Measurements from ENCODE around the gene MET. TPM values are rescaled to one million over a fixed set of nuclear protein-coding genes. Genes with fewer than 3 reads are reported as not detected.
"Not testable (repeated sequence)": the region's sequence is repeated elsewhere in the genome, so short reads cannot be mapped to it uniquely, and the experiment has no call there.

MET gene
- total and polyA plus RNA-seq, 2 donors, result 1.4 to 12.0 TPM

DNA sequence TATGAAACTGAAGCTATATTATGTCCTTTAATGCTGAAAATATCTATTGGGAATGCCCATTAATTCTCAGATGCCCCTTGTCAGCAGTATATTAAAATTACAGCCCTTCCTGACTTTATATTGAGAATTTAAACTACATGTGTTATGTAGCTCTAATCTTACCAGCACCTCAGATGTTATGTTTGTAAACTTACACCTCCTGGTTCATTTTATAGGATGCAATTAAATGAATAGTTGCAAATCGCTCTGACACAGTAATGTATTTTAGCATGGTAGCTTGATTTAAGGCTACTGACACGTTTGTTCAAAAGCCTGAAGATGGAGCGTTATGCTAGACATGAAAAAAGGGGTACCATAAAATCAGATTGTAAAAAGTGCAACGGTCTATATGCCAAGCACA lies 35.0 kb upstream of the MET start:
- 94% methylated on average over 4 of the region's 4 CpGs for WGBS

DNA sequence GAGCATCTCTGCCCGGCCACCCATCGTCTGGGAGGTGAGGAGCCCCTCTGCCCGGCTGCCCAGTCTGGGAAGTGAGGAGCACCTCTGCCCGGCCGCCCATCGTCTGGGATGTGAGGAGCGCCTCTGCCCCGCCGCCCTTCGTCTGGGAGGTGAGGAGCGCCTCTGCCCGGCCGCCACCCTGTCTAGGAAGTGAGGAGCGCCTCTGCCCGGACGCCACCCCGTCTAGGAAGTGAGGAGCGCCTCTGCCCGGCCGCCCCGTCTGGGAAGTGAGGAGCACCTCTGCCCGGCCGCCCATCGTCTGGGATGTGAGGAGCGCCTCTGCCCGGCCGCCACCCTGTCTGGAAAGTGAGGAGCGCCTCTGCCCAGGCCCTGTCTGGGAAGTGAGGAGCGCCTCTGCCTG lies 33.4 kb upstream of the MET start:
- over 99% methylated on average over 29 of the region's 29 CpGs for WGBS

More for the DNA sequence above, 35.0 kb upstream of the MET start:
- Histone ChIP-seq H3K4me3 (ENCODE audit: low read length in 2 of 2) (no peak overlapping the region), H3K27ac (ENCODE audit: low read depth in 1 of 2, low read length in 1 of 2) (no peak overlapping the region), H3K27me3 (ENCODE audit: control insufficient read depth in 2 of 2, insufficient read depth in 1 of 2, low read length in 1 of 2) (no peaks in the 10 kb centered on the region), H3K36me3 (ENCODE audit: control insufficient read depth in 2 of 2, insufficient read depth in 2 of 2, low read length in 1 of 2) (no peaks in the 10 kb centered on the region), H3K4me1 (ENCODE audit: control insufficient read depth in 2 of 2, insufficient read depth in 2 of 2, low read length in 2 of 2) (no peaks in the 10 kb centered on the region), H3K9me3 (ENCODE audit: control insufficient read depth in 2 of 2, insufficient read depth in 1 of 2, low read length in 1 of 2) (no peaks in the 10 kb centered on the region)
- DNase-seq (ENCODE audit: low read depth in 6 of 9, low spot score in 9 of 9), result no peak

DNA sequence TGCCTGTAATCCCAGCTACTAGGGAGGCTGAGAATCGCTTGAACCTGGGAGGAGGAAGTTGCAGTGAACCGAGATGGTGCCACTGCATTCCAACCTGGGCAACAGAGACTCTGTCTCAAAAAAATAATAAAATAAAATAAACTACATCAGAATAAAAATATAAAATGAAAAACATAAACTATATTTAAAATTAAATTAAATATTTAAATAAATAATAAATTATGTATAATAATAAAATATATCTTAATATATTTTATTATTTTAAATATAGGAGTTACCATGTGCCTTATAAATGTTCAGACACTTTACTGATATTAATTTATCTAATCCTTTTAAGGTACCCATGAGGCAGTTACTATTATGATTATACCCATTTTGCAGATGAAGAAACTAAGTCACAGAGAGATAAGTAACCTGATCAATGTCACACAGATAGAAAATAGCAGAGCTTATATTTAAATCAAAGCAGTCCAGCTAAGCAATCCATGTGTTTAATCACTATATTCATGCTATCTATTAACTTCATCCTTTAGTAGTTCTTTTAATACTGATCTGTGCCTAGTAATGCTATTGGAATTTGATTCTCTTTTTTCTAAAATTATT lies 30.3 kb upstream of the MET start:
- no peak for DNase-seq (ENCODE audit: low read depth in 6 of 9, low spot score in 9 of 9)
- H3K27ac ChIP-seq (ENCODE audit: low read depth in 1 of 2, low read length in 1 of 2), result no peak overlapping the region
- WGBS, result 96% methylated on average over 2 of the region's 2 CpGs

More for the DNA sequence above, 33.4 kb upstream of the MET start:
- not testable (repeated sequence) for H3K9me3 ChIP-seq (ENCODE audit: control insufficient read depth in 2 of 2, insufficient read depth in 1 of 2, low read length in 1 of 2); DNase-seq (ENCODE audit: low read depth in 6 of 9, low spot score in 9 of 9); H3K4me1 ChIP-seq (ENCODE audit: control insufficient read depth in 2 of 2, insufficient read depth in 2 of 2, low read length in 2 of 2); H3K4me3 ChIP-seq (ENCODE audit: low read length in 2 of 2); H3K36me3 ChIP-seq (ENCODE audit: control insufficient read depth in 2 of 2, insufficient read depth in 2 of 2, low read length in 1 of 2); H3K27me3 ChIP-seq (ENCODE audit: control insufficient read depth in 2 of 2, insufficient read depth in 1 of 2, low read length in 1 of 2); H3K27ac ChIP-seq (ENCODE audit: low read depth in 1 of 2, low read length in 1 of 2)

DNA sequence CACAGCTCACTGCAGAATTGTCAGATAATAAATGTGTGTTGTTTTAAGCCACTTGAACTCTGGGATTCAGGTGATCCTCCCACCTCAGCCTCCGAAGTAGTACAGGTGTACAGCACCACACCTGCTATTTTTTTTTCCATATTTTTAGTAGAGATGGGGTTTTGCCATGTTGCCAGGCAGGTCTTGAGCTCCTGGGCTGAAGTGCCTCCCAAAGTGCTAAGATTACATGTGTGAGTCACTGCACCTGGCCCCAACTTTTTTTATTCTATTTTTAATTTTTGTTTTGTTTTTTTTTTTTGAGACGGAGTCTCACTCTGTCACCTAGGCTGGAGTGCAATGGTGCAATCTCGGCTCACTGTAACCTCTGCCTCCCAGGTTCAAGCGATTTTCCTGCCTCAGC lies 28.8 kb upstream of the MET start:
- H3K4me3 ChIP-seq (ENCODE audit: low read length in 2 of 2); DNase-seq (ENCODE audit: low read depth in 6 of 9, low spot score in 9 of 9); H3K27ac ChIP-seq (ENCODE audit: low read depth in 1 of 2, low read length in 1 of 2); H3K36me3 ChIP-seq (ENCODE audit: control insufficient read depth in 2 of 2, insufficient read depth in 2 of 2, low read length in 1 of 2); H3K4me1 ChIP-seq (ENCODE audit: control insufficient read depth in 2 of 2, insufficient read depth in 2 of 2, low read length in 2 of 2); H3K27me3 ChIP-seq (ENCODE audit: control insufficient read depth in 2 of 2, insufficient read depth in 1 of 2, low read length in 1 of 2); H3K9me3 ChIP-seq (ENCODE audit: control insufficient read depth in 2 of 2, insufficient read depth in 1 of 2, low read length in 1 of 2): not testable (repeated sequence)
- WGBS, result 88% methylated on average over 4 of the region's 4 CpGs

More for the DNA sequence above, 30.3 kb upstream of the MET start:
- Histone ChIP-seq H3K27me3 (ENCODE audit: control insufficient read depth in 2 of 2, insufficient read depth in 1 of 2, low read length in 1 of 2) (no peaks in the 10 kb centered on the region), H3K4me1 (ENCODE audit: control insufficient read depth in 2 of 2, insufficient read depth in 2 of 2, low read length in 2 of 2) (no peaks in the 10 kb centered on the region), H3K9me3 (ENCODE audit: control insufficient read depth in 2 of 2, insufficient read depth in 1 of 2, low read length in 1 of 2) (no peaks in the 10 kb centered on the region), H3K4me3 (ENCODE audit: low read length in 2 of 2) (no peak overlapping the region), H3K36me3 (ENCODE audit: control insufficient read depth in 2 of 2, insufficient read depth in 2 of 2, low read length in 1 of 2) (no peaks in the 10 kb centered on the region)

DNA sequence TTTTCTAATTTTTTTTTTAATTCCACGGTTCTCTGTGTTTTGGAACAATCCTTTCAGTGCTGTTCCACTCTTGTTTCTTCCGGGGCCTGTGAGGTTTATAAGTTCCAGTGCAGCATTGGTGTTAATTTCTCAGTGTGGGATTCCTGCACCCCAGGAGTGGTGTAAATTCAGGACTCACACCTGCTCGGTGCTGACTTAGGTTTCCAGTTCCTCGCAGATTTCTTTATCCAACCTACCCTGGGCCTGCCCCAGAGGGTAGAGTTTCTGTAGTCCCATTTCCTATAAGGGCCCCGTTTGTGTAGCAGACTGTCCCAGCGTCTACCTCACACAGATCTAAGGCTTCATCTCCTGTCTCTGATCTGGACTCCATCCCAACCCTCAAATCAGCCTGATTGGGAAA lies 27.4 kb upstream of the MET start:
- Histone ChIP-seq H3K27me3 (ENCODE audit: control insufficient read depth in 2 of 2, insufficient read depth in 1 of 2, low read length in 1 of 2) (no peaks in the 10 kb centered on the region), H3K9me3 (ENCODE audit: control insufficient read depth in 2 of 2, insufficient read depth in 1 of 2, low read length in 1 of 2) (no peaks in the 10 kb centered on the region), H3K4me3 (ENCODE audit: low read length in 2 of 2) (no peak overlapping the region), H3K27ac (ENCODE audit: low read depth in 1 of 2, low read length in 1 of 2) (no peak overlapping the region), H3K36me3 (ENCODE audit: control insufficient read depth in 2 of 2, insufficient read depth in 2 of 2, low read length in 1 of 2) (no peaks in the 10 kb centered on the region), H3K4me1 (ENCODE audit: control insufficient read depth in 2 of 2, insufficient read depth in 2 of 2, low read length in 2 of 2) (no peaks in the 10 kb centered on the region)
- 95% methylated on average over 6 of the region's 6 CpGs for WGBS
- DNase-seq (ENCODE audit: low read depth in 6 of 9, low spot score in 9 of 9), result no peak

DNA sequence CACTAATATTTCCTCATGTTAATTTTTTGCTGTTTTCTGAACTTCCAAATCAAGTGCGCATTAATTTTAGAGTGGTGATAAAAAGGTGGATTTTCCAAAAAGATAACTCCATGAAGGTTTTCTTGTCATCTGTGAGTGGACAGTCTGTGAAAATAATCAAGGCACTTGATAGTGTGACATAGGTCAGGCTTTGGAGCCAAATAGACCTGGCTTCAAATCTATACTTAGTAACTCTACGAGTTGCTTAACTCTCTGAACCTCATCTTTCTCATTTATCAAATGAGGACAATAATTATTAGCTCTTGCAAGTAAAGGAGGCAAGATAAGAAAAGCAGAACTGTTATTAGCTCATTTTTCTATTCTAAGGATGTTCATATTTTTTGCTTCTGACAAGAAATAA lies 24.7 kb upstream of the MET start:
- no peak for DNase-seq (ENCODE audit: low read depth in 6 of 9, low spot score in 9 of 9)
- 84% methylated on average over 2 of the region's 2 CpGs for WGBS
- no peaks in the 10 kb centered on the region for H3K4me1 ChIP-seq (ENCODE audit: control insufficient read depth in 2 of 2, insufficient read depth in 2 of 2, low read length in 2 of 2)

DNA sequence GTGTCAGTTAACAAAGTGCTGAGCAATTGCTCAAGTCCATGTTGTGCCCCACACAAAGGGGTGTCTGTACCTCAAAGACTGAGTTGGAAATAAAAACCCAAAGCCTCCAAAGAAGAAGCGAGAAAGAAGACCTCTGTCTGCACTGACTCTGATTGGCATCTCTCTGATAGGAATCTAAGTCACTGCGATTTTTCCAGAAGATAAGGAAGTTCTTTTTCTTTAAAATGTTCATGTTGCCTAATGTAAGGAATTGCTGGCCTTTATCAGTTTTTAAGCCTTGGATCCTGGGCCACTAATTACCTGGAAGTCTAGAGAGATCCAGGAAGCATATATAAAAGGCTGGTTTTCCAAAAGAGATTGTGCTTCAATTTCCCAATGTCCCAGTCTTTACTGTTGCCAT lies 24.1 kb upstream of the MET start:
- no peaks in the 10 kb centered on the region for H3K4me1 ChIP-seq (ENCODE audit: control insufficient read depth in 2 of 2, insufficient read depth in 2 of 2, low read length in 2 of 2)
- H3K9me3 ChIP-seq (ENCODE audit: control insufficient read depth in 2 of 2, insufficient read depth in 1 of 2, low read length in 1 of 2), result no peaks in the 10 kb centered on the region
- DNase-seq (ENCODE audit: low read depth in 6 of 9, low spot score in 9 of 9), result no peak
- H3K4me3 ChIP-seq (ENCODE audit: low read length in 2 of 2), result no peak overlapping the region
- 81% methylated on average over 2 of the region's 2 CpGs for WGBS
- H3K27me3 ChIP-seq (ENCODE audit: control insufficient read depth in 2 of 2, insufficient read depth in 1 of 2, low read length in 1 of 2), result no peaks in the 10 kb centered on the region
- H3K36me3 ChIP-seq (ENCODE audit: control insufficient read depth in 2 of 2, insufficient read depth in 2 of 2, low read length in 1 of 2), result no peaks in the 10 kb centered on the region
- no peak overlapping the region for H3K27ac ChIP-seq (ENCODE audit: low read depth in 1 of 2, low read length in 1 of 2)

More for the DNA sequence above, 24.7 kb upstream of the MET start:
- Histone ChIP-seq H3K36me3 (ENCODE audit: control insufficient read depth in 2 of 2, insufficient read depth in 2 of 2, low read length in 1 of 2) (no peaks in the 10 kb centered on the region), H3K27ac (ENCODE audit: low read depth in 1 of 2, low read length in 1 of 2) (no peak overlapping the region), H3K9me3 (ENCODE audit: control insufficient read depth in 2 of 2, insufficient read depth in 1 of 2, low read length in 1 of 2) (no peaks in the 10 kb centered on the region), H3K4me3 (ENCODE audit: low read length in 2 of 2) (no peak overlapping the region), H3K27me3 (ENCODE audit: control insufficient read depth in 2 of 2, insufficient read depth in 1 of 2, low read length in 1 of 2) (no peaks in the 10 kb centered on the region)

DNA sequence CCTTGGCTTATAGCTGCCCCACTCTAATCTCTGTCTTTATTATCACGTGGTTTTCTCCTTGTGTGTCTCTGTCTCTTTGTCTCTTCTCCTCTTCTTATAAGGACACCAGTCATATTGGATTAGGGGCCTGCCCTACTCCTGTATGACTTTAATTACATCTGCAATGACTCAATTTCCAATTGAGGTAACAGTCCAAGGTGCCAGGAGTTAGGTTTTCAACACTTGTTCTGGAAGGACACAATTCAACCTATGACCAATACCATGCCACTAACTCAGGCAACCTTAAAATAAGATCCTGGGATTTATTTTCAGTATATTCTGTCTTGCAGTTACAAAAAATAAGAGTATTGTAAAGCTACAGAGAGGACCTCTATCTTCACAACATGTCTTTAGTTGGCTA lies 21.6 kb upstream of the MET start:
- Histone ChIP-seq H3K36me3 (ENCODE audit: control insufficient read depth in 2 of 2, insufficient read depth in 2 of 2, low read length in 1 of 2) (no peaks in the 10 kb centered on the region), H3K27ac (ENCODE audit: low read depth in 1 of 2, low read length in 1 of 2) (no peak overlapping the region), H3K9me3 (ENCODE audit: control insufficient read depth in 2 of 2, insufficient read depth in 1 of 2, low read length in 1 of 2) (no peaks in the 10 kb centered on the region), H3K4me1 (ENCODE audit: control insufficient read depth in 2 of 2, insufficient read depth in 2 of 2, low read length in 2 of 2) (no peaks in the 10 kb centered on the region), H3K4me3 (ENCODE audit: low read length in 2 of 2) (no peak overlapping the region), H3K27me3 (ENCODE audit: control insufficient read depth in 2 of 2, insufficient read depth in 1 of 2, low read length in 1 of 2) (no peaks in the 10 kb centered on the region)
- no peak for DNase-seq (ENCODE audit: low read depth in 6 of 9, low spot score in 9 of 9)
- 90% methylated on average over 1 of the region's 1 CpG for WGBS

DNA sequence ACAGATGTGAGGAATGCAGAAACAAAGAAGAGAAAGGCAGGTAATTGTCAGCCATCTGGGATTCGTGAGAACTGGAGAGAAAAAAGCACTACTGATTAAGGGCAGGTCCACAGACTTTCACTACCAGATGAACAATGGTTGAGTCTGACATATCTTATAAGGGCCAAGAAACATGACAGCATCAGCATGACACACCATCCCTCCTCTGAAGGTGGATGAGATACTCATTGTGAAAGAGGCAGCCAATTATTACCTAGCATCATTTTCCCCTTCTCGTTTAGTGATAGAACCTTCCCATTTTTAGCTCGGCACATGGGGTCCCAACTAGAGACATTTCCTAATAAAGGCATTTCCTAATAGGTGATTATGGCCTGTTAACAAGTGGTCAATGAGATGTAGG lies 19.2 kb upstream of the MET start:
- H3K27ac ChIP-seq (ENCODE audit: low read depth in 1 of 2, low read length in 1 of 2), result no peak overlapping the region
- H3K27me3 ChIP-seq (ENCODE audit: control insufficient read depth in 2 of 2, insufficient read depth in 1 of 2, low read length in 1 of 2), result no peaks in the 10 kb centered on the region
- H3K36me3 ChIP-seq (ENCODE audit: control insufficient read depth in 2 of 2, insufficient read depth in 2 of 2, low read length in 1 of 2), result no peaks in the 10 kb centered on the region
- no peak for DNase-seq (ENCODE audit: low read depth in 6 of 9, low spot score in 9 of 9)
- H3K9me3 ChIP-seq (ENCODE audit: control insufficient read depth in 2 of 2, insufficient read depth in 1 of 2, low read length in 1 of 2), result no peaks in the 10 kb centered on the region
- WGBS, result 96% methylated on average over 3 of the region's 3 CpGs
- H3K4me1 ChIP-seq (ENCODE audit: control insufficient read depth in 2 of 2, insufficient read depth in 2 of 2, low read length in 2 of 2), result no peaks in the 10 kb centered on the region
- no peak overlapping the region for H3K4me3 ChIP-seq (ENCODE audit: low read length in 2 of 2)

DNA sequence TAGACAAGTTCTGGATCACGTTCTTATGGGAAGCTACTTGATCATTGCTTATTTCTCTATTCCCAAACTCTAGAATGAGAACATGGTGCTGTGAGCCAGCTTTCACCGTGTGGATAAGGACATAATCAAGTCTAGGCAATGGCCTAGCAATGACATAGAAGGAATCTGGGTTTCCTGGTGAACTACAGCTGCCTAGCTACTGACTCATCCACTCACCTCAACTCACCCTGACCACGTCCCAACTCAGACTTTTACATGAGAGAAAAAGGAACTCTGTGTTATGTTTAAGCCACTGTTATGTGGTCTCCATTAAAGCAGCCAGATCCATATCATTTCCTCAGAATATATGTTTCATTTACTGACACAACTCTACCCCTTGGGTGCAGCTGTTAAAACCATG lies 18.8 kb upstream of the MET start:
- WGBS, result 53% methylated on average over 3 of the region's 3 CpGs
- Histone ChIP-seq H3K27ac (ENCODE audit: low read depth in 1 of 2, low read length in 1 of 2) (no peak overlapping the region), H3K4me1 (ENCODE audit: control insufficient read depth in 2 of 2, insufficient read depth in 2 of 2, low read length in 2 of 2) (no peaks in the 10 kb centered on the region), H3K9me3 (ENCODE audit: control insufficient read depth in 2 of 2, insufficient read depth in 1 of 2, low read length in 1 of 2) (no peaks in the 10 kb centered on the region), H3K27me3 (ENCODE audit: control insufficient read depth in 2 of 2, insufficient read depth in 1 of 2, low read length in 1 of 2) (no peaks in the 10 kb centered on the region), H3K36me3 (ENCODE audit: control insufficient read depth in 2 of 2, insufficient read depth in 2 of 2, low read length in 1 of 2) (no peaks in the 10 kb centered on the region), H3K4me3 (ENCODE audit: low read length in 2 of 2) (no peak overlapping the region)
- DNase-seq (ENCODE audit: low read depth in 6 of 9, low spot score in 9 of 9), result no peak
